Measurements from ENCODE around the gene RSPH3. TPM values are rescaled to one million over a fixed set of nuclear protein-coding genes. Genes with fewer than 3 reads are reported as not detected.

RSPH3 gene
- polyA plus RNA-seq, 1 donor (not counting 4 experiments of a cell fraction or from before 2014, with no cell fraction given): 4.4 TPM

DNA sequence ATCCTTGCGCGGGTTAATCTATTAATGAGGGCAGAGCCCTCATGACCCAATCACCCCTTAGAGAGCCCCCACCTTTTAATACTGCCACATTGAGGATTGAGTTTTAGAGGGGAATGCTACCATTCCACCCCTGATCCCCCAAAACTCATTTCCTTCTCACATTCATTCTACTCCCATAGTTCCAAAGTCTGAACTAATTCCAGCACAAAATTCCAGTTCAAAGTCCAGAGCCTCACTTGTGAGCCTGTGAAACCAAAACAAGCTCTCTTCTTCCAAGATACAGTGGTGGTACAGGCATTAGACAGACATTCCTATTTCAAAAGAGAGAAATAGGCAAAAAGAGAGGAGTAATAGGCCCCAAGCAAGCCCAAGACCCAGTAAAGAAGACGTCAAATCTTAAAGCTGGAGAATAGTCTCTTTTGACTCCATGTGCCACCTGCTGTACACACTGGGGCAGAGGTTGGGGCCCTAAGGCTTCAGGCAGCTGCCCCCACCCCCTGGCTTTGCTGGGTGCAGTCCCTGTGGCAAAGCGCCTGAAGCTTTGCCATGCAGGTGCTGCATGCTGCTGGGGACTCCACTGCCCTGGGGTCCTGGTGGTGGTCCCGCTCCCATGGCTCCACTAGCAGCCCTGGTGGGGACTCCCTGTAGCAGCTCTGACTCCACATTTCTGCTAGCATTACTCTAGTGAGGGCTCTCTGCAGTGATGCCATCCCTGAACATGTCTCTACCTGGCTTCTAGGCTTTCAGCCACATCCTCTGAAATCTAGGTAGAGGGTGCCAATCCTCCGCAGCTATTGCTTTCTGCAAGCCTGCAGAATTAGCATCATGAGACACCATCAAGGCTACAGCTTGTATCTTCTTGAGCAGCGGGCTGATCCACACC, 41.3 kb downstream of the RSPH3 start:
- no peaks in the 10 kb centered on the region for H3K36me3 ChIP-seq (ENCODE audit: control insufficient read depth in 2 of 2, extremely low read depth in 1 of 2, insufficient read depth in 2 of 2, low read length in 2 of 2)
- H3K27ac ChIP-seq (ENCODE audit: control insufficient read depth, insufficient read depth, low read length): no peak overlapping the region
- H3K9me3 ChIP-seq (ENCODE audit: control insufficient read depth, low read depth, low read length): no peaks in the 10 kb centered on the region
- no peak overlapping the region for H2AFZ ChIP-seq (ENCODE audit: control insufficient read depth, low read length)
- H3K4me3 ChIP-seq (ENCODE audit: control insufficient read depth in 2 of 3, extremely low read depth in 1 of 3, insufficient read depth in 2 of 3, low read depth in 1 of 3, low read length in 3 of 3): no peak overlapping the region
- H3K9me1 ChIP-seq (ENCODE audit: control insufficient read depth, extremely low read depth, insufficient read depth, low read length): no peaks in the 10 kb centered on the region
- DNase-seq (ENCODE audit: low read depth, low spot score) (no peak), FAIRE-seq (peak; percentile 74)
- dilution Hi-C loops (cut with MboI; ENCODE audit: extremely low pct_ligation_motif_present, low sequenced_read_pairs): no loop called here
- TF ChIP-seq, protein P1, sequence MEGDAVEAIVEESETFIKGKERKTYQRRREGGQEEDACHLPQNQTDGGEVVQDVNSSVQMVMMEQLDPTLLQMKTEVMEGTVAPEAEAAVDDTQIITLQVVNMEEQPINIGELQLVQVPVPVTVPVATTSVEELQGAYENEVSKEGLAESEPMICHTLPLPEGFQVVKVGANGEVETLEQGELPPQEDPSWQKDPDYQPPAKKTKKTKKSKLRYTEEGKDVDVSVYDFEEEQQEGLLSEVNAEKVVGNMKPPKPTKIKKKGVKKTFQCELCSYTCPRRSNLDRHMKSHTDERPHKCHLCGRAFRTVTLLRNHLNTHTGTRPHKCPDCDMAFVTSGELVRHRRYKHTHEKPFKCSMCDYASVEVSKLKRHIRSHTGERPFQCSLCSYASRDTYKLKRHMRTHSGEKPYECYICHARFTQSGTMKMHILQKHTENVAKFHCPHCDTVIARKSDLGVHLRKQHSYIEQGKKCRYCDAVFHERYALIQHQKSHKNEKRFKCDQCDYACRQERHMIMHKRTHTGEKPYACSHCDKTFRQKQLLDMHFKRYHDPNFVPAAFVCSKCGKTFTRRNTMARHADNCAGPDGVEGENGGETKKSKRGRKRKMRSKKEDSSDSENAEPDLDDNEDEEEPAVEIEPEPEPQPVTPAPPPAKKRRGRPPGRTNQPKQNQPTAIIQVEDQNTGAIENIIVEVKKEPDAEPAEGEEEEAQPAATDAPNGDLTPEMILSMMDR (optimal IDR thresholded peaks at IDR 0.05 in 1 of 3, IDR thresholded peaks at IDR 0.05 in 1 of 3, conservative IDR thresholded peaks at IDR 0.05 in 1 of 3; ENCODE audit: extremely low read depth in 1 of 3, insufficient read depth in 2 of 3, low read length in 3 of 3): peak; percentile 25 to 47 (median 27)
- no peak for TF ChIP-seq EZH2 (IDR thresholded peaks at IDR 0.05; ENCODE audit: low read length)
- no peaks in the 10 kb centered on the region for H4K20me1 ChIP-seq (ENCODE audit: control insufficient read depth, extremely low read depth, insufficient read depth, low read length)
- H3K4me1 ChIP-seq (ENCODE audit: control insufficient read depth, extremely low read depth, insufficient read depth, low read length): peaks cover 10% of the 10 kb centered on the region
- H3K4me2 ChIP-seq (ENCODE audit: control insufficient read depth, extremely low read depth, insufficient read depth, low read depth, low read length): no peak overlapping the region
- H3K9ac ChIP-seq (ENCODE audit: control insufficient read depth, extremely low read depth, insufficient read depth, low read length): no peak overlapping the region
- H3K27me3 ChIP-seq (ENCODE audit: control insufficient read depth, extremely low read depth, insufficient read depth, low read length): no peaks in the 10 kb centered on the region
- no peaks in the 10 kb centered on the region for H3K79me2 ChIP-seq (ENCODE audit: control insufficient read depth, insufficient read depth, low read length)

DNA sequence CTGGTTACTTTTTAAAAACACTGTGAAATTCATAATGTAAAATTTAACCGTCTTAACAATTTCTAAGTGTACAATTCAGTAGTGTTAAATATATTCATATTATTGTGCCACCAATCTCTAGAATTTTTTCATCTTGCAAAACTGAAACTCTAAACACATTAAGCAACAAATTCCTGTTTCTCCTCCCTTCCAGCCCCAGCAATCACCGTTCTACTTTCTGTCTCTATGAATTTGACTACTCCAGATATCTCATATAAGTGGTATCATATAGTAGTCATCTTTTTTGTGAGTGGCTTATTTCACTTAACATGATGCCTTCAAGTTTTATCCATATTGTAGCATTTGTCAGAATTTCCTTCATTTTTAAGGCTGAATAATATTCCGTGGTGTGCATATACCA, 44.7 kb downstream of the RSPH3 start:
- H4K20me1 ChIP-seq (ENCODE audit: control insufficient read depth, extremely low read depth, insufficient read depth, low read length): no peaks in the 10 kb centered on the region
- no peaks in the 10 kb centered on the region for H3K27me3 ChIP-seq (ENCODE audit: control insufficient read depth, extremely low read depth, insufficient read depth, low read length)
- no peak overlapping the region for H3K27ac ChIP-seq (ENCODE audit: control insufficient read depth, insufficient read depth, low read length)
- H3K4me2 ChIP-seq (ENCODE audit: control insufficient read depth, extremely low read depth, insufficient read depth, low read depth, low read length): no peak overlapping the region
- no peak overlapping the region for H3K9ac ChIP-seq (ENCODE audit: control insufficient read depth, extremely low read depth, insufficient read depth, low read length)
- no peaks in the 10 kb centered on the region for H3K9me1 ChIP-seq (ENCODE audit: control insufficient read depth, extremely low read depth, insufficient read depth, low read length)
- H3K36me3 ChIP-seq (ENCODE audit: control insufficient read depth in 2 of 2, extremely low read depth in 1 of 2, insufficient read depth in 2 of 2, low read length in 2 of 2): no peaks in the 10 kb centered on the region
- FAIRE-seq (no peak), DNase-seq (ENCODE audit: low read depth, low spot score) (no peak)
- dilution Hi-C loops (cut with MboI; ENCODE audit: extremely low pct_ligation_motif_present, low sequenced_read_pairs): no loop called here
- no peak overlapping the region for H2AFZ ChIP-seq (ENCODE audit: control insufficient read depth, low read length)
- no peaks in the 10 kb centered on the region for H3K9me3 ChIP-seq (ENCODE audit: control insufficient read depth, low read depth, low read length)
- no peaks in the 10 kb centered on the region for H3K79me2 ChIP-seq (ENCODE audit: control insufficient read depth, insufficient read depth, low read length)
- no peak for TF ChIP-seq EZH2 (IDR thresholded peaks at IDR 0.05; ENCODE audit: low read length)
- TF ChIP-seq, protein P1 (optimal IDR thresholded peaks at IDR 0.05 in 1 of 3, IDR thresholded peaks at IDR 0.05 in 1 of 3, conservative IDR thresholded peaks at IDR 0.05 in 1 of 3; ENCODE audit: extremely low read depth in 1 of 3, insufficient read depth in 2 of 3, low read length in 3 of 3): no peak
- peaks cover 10% of the 10 kb centered on the region for H3K4me1 ChIP-seq (ENCODE audit: control insufficient read depth, extremely low read depth, insufficient read depth, low read length)
- H3K4me3 ChIP-seq (ENCODE audit: control insufficient read depth in 2 of 3, extremely low read depth in 1 of 3, insufficient read depth in 2 of 3, low read depth in 1 of 3, low read length in 3 of 3): no peak overlapping the region

Measured in keratinocyte (primary cell).